ENCODE measurements around the gene MYB. TPM values are rescaled to one million over a fixed set of nuclear protein-coding genes. Genes with fewer than 3 reads are reported as not detected.

The MYB gene
- total RNA-seq, 4 donors from 2014 or later: 0.50 to 0.96 (median 0.56) TPM; not detected in 1

GRCh38 chr6:135166515-135166914, 14.6 kb upstream of the MYB start:
- ATAC-seq (ENCODE audit: low FRiP score) (no peak), DNase-seq (ENCODE audit: low spot score) (no peak)
- TF ChIP-seq CTCF (IDR thresholded peaks at IDR 0.05): no peak

- no peak for ATAC-seq (ENCODE audit: low FRiP score)
- TF ChIP-seq CTCF (IDR thresholded peaks at IDR 0.05): no peak
Observed at GRCh38 chr6:135167617-135168016, 13.5 kb upstream of the MYB start.

GRCh38 chr6:135168766-135169165, 12.3 kb upstream of the MYB start:
- DNase-seq (ENCODE audit: low spot score) (no peak), ATAC-seq (ENCODE audit: low FRiP score) (no peak)
- no peak for TF ChIP-seq CTCF (IDR thresholded peaks at IDR 0.05)

More at GRCh38 chr6:135167617-135168016, 13.5 kb upstream of the MYB start:
- DNase-seq (ENCODE audit: low spot score): no peak

- ATAC-seq (ENCODE audit: low FRiP score) (no peak), DNase-seq (ENCODE audit: low spot score) (no peak)
- no peak for TF ChIP-seq CTCF (IDR thresholded peaks at IDR 0.05)
Observed at GRCh38 chr6:135170238-135170637, 10.9 kb upstream of the MYB start.

- no peak for DNase-seq (ENCODE audit: low spot score)
- TF ChIP-seq CTCF (IDR thresholded peaks at IDR 0.05): no peak
- ATAC-seq (ENCODE audit: low FRiP score): no peak
Observed at GRCh38 chr6:135170849-135171248, 10.3 kb upstream of the MYB start.

- DNase-seq (ENCODE audit: low spot score): no peak
- no peak for ATAC-seq (ENCODE audit: low FRiP score)
- TF ChIP-seq CTCF (IDR thresholded peaks at IDR 0.05): no peak
Observed at GRCh38 chr6:135173242-135173988, 7.7 kb upstream of the MYB start.

- ATAC-seq (ENCODE audit: low FRiP score): no peak
- DNase-seq (ENCODE audit: low spot score): no peak
- no peak for TF ChIP-seq CTCF (IDR thresholded peaks at IDR 0.05)
Observed at GRCh38 chr6:135173989-135174484, 7.1 kb upstream of the MYB start.

Measured in omental fat pad (tissue), 4 donors.